AG09319 (cell line): ENCODE measurements around the gene COG6.

Experiments used
- DNase-seq: peaks from one replicate; pipeline ENCODE4 v3.0.0-alpha.2; 2010; ENCODE audit warnings: low read depth; ENCODE audit errors: extremely low read depth
- TF ChIP-seq, protein P1 (sequence below): IDR thresholded peaks from 2 replicates; pipeline ENCODE4 v1.5.1; 2011; ENCODE audit warnings: low read depth, mild to moderate bottlenecking, inconsistent platforms, low read length, moderate library complexity

COG6 gene

DNA sequence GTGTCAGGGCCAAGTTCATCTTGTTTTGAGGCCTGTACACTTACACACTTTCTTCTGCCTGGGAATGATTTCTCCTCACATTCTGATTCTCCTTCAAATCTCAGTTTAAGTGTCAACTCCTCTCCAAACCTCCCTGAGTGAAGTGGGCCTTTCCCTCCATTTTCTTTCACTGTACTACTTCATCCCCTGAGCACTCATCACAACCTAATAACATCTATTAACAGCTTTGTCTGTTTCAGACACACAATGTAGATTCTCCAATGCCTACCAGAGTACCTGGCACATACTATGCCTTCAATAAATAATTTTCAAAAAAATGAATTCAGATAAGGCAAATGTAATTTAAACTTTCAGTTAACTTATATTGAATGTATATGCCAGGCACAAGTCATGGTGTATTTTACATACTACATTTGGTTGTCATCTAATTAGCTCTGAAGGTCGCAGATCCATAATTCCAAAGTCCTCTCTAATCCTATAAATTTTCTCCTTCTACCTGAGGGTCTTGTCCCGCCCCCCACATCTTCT is 357 bp upstream of the COG6 start:
- no peak for DNase-seq
- TF ChIP-seq, protein P1, sequence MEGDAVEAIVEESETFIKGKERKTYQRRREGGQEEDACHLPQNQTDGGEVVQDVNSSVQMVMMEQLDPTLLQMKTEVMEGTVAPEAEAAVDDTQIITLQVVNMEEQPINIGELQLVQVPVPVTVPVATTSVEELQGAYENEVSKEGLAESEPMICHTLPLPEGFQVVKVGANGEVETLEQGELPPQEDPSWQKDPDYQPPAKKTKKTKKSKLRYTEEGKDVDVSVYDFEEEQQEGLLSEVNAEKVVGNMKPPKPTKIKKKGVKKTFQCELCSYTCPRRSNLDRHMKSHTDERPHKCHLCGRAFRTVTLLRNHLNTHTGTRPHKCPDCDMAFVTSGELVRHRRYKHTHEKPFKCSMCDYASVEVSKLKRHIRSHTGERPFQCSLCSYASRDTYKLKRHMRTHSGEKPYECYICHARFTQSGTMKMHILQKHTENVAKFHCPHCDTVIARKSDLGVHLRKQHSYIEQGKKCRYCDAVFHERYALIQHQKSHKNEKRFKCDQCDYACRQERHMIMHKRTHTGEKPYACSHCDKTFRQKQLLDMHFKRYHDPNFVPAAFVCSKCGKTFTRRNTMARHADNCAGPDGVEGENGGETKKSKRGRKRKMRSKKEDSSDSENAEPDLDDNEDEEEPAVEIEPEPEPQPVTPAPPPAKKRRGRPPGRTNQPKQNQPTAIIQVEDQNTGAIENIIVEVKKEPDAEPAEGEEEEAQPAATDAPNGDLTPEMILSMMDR, result no peak

DNA sequence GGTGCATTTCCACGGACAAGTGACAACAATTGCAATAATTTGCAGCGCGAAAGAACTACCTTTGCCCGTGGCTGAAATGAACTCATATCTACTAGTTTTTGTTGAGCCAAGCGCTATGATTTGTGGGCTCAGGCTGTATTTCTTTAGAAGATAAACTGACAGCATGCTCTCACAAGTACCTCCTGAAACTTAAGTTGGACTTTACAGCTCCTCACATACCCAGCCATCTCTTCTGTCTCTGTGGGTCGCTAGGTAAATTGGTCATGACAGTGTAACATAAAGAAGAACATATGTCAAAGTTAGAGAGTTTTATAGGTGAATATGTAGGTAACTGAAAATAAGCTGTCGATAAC is 839 bp downstream of the COG6 start:
- TF ChIP-seq, protein P1, result no peak

DNA sequence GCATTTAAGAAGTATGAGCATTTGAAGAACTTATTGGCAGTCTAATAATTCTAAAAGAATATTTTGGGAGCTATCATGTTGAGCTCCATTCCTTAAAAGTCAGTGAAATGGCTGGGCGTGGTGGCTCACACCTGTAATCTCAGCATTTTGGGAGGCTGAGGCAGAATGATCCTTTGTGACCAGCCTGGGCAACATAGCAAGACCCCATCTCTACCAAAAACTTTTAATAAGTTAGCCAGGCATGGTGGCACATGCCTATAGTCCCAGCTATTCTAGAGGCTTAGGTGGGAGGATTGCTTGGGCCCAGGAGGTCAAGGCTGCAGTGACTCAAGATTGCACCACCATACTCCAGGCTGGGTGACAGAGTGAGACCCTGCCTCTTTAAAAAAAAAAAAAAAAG is 8.0 kb downstream of the COG6 start:
- TF ChIP-seq, protein P1, result no peak
- DNase-seq, result no peak

More for the DNA sequence above, 839 bp downstream of the COG6 start:
- no peak for DNase-seq

DNA sequence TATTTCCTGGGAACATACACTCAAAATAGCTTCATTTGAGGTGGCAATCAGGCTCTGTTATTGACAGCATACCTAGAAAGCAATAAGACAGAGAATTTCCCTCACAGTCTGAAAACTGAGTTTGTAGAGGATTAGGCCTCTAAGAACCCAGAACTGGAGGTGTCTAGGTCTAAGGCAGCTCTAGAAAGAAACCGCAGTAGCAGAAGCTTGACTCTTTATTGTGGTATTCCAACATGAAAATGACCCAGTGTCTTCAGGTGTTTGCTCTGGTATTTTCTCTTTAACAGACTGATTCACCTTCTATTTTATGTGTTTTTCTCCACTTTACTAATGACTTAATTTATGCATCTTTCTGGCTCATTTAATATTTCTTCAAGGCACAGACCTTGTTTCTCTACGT is 8.5 kb downstream of the COG6 start:
- TF ChIP-seq, protein P1, result no peak
- DNase-seq, result no peak

DNA sequence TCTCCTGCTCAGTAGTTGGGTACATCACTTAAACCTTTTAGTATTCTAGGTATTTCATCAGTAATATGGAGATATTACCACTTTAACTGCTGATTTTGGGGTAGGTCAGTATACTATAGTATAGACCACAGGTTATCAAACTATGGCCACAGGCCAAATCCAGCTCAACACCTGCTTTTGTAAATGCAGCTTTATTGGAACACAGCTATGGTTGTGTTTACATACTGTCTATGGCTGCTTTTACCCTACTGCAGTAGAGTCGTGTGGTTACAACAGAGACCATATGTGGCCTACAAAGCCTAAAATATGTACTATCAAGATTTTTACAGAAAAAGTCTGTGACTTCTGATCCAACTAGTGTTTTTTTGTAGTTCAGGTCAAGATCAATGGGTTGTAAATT is 10.3 kb downstream of the COG6 start:
- DNase-seq, result no peak
- TF ChIP-seq, protein P1, result no peak

DNA sequence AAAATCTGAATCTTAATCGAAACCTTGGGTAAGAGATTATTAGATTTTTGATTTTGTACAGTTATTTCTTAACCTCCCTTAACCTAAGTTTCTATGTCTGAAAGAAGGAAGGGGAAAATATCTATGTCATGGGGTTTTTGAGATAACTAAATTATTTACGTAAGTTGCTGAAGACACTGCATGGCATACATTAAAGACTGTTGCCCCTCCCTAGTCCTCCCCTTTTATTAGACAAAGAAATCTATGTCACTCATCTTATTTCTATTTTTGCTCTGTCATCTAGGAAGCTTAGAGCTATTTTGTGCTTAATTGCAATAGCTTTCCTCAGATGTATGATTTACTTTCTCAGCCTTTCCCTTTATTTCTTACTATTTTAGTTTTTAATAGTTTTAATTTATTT is 15.0 kb downstream of the COG6 start:
- no peak for DNase-seq
- TF ChIP-seq, protein P1, result no peak

DNA sequence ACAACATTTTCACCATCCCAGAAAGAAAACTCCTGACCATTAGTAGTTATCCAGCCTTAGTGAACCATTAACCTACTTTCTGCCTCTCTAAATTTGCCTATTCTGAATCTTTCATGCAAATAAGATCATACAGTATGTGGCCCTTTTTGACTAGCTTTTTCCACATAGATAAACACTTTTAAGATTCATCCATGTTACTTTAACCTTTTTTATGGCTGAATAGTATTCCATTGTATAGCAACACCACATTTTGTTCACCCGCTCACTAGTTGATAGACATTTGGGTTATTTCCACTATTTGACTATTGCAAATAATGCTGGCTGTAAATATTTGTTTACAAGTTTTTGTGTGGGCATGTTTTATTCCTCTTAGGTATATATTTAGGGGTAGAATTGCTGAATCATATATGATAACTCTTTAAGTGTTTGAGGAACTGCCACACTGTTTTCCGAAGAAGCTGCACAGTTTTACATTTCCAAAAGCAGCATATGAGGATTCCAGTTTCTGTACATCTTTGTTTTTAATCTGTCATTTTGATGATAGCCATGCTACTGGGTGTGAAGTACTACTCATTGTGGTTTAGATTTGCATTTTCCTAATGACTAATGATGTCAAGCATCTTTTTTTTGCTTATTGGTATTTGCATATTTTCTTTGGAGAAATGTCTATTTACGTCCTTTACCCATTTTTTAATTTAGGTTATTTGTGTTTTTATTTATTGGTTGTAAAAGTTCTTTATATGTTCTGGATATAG is 17.1 kb downstream of the COG6 start:
- no peak for DNase-seq
- TF ChIP-seq, protein P1, result no peak
